C4-2B (cell line): ENCODE results near the gene ATG2B.

Source experiments
- ZFX ChIP-seq: fragments of 450-650 bp; IDR thresholded peaks from 2 replicates; pipeline ENCODE4 v1.6.1; 2017
- TF ChIP-seq, protein P1 (sequence below): fragments of 450-650 bp; conservative IDR thresholded peaks from 2 replicates; pipeline ENCODE4 v1.5.1; 2017; ENCODE audit warnings: mild to moderate bottlenecking

DNA sequence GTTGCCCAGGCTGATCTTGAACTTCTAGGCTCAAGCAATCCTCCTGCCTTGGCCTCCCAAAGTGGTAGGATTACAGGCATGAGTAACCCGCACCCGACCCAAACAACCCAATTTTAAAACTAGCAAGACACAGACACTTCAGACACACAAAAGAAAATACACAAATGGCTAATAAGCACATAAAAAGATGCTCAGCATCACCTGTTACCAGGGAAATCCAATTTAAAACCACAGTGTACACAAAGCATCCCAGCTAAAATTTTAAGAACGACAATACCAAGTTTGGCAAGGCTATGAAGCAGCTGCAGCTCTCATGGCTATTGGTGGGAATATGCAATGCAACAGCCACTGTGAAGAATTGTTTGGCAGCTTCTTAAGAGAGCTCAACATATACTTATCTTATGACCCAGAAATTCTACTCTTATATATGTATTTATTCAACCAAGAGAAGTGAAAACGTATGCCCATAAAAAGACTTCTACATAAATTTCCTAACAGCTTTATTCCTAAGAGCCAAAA lies 65.1 kb downstream of the ATG2B start:
- TF ChIP-seq, protein P1, sequence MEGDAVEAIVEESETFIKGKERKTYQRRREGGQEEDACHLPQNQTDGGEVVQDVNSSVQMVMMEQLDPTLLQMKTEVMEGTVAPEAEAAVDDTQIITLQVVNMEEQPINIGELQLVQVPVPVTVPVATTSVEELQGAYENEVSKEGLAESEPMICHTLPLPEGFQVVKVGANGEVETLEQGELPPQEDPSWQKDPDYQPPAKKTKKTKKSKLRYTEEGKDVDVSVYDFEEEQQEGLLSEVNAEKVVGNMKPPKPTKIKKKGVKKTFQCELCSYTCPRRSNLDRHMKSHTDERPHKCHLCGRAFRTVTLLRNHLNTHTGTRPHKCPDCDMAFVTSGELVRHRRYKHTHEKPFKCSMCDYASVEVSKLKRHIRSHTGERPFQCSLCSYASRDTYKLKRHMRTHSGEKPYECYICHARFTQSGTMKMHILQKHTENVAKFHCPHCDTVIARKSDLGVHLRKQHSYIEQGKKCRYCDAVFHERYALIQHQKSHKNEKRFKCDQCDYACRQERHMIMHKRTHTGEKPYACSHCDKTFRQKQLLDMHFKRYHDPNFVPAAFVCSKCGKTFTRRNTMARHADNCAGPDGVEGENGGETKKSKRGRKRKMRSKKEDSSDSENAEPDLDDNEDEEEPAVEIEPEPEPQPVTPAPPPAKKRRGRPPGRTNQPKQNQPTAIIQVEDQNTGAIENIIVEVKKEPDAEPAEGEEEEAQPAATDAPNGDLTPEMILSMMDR = no peak
- no peak for TF ChIP-seq ZFX
